22Rv1 (cell line): ENCODE data around the gene ROMO1.
"Not testable (repeated sequence)": the region's sequence is repeated elsewhere in the genome, so short reads cannot be mapped to it uniquely, and the experiment has no call there.

Experiments used
- H3K27ac ChIP-seq: fragments of 450-650 bp; 2 replicates; pipeline ENCODE4 v1.5.1; 2017
- ZFX ChIP-seq: fragments of 450-650 bp; IDR thresholded peaks from 2 replicates; pipeline ENCODE4 v1.6.1; 2017; ENCODE audit warnings: antibody characterized with exemption, borderline replicate concordance
- TF ChIP-seq, protein P1 (sequence below): fragments of 450-650 bp; IDR thresholded peaks from 2 replicates; pipeline ENCODE4 v1.5.1; 2017; ENCODE audit warnings: mild to moderate bottlenecking

Gene ROMO1

GRCh38 chr20:35708502-35708901, 9.3 kb downstream of the ROMO1 start:
- H3K27ac ChIP-seq: no peak overlapping the region
- TF ChIP-seq, protein P1, sequence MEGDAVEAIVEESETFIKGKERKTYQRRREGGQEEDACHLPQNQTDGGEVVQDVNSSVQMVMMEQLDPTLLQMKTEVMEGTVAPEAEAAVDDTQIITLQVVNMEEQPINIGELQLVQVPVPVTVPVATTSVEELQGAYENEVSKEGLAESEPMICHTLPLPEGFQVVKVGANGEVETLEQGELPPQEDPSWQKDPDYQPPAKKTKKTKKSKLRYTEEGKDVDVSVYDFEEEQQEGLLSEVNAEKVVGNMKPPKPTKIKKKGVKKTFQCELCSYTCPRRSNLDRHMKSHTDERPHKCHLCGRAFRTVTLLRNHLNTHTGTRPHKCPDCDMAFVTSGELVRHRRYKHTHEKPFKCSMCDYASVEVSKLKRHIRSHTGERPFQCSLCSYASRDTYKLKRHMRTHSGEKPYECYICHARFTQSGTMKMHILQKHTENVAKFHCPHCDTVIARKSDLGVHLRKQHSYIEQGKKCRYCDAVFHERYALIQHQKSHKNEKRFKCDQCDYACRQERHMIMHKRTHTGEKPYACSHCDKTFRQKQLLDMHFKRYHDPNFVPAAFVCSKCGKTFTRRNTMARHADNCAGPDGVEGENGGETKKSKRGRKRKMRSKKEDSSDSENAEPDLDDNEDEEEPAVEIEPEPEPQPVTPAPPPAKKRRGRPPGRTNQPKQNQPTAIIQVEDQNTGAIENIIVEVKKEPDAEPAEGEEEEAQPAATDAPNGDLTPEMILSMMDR: no peak
- no peak for TF ChIP-seq ZFX

DNA sequence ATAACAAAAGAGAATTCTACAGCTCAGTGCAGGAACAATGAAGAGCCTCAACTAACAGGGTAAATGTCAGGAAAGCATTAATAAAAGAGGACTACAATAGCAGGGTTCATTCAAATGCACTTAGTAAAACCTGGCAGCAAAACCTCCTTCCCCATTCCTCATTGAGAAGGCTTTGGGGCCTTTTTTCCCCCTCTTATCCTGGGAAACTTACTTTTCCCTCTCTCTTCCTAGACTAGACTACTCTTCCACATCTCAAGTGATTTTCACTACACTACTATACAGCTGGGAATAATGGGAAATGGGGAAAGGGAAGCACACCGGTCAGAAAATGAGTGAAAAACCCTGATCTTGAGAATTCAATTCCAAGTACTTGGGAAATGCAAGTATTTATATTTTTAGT, 10.1 kb downstream of the ROMO1 start:
- TF ChIP-seq ZFX: no peak
- TF ChIP-seq, protein P1: no peak
- H3K27ac ChIP-seq: no peak overlapping the region

DNA sequence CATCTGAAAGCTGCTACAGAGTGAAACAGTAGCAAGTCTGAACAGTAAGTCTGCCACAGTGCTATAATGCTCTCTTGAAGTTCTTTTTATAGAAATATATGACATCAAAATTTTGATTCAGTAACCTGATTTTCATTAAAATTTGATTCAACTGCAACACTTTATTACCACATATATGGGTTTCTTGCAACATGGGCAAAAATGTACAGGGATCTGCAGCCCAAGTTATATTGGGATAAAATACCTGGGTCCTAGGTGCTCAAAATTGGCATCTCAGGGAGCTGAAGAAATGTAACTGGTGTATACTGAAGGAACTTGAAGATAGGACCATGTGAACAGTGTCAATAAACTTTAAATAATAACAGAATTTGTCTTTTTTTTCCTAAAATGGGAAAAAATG, 10.8 kb downstream of the ROMO1 start:
- TF ChIP-seq, protein P1: no peak
- no peak for TF ChIP-seq ZFX
- H3K27ac ChIP-seq: no peak overlapping the region

GRCh38 chr20:35710884-35711587, 11.8 kb downstream of the ROMO1 start:
- no peak overlapping the region for H3K27ac ChIP-seq
- no peak for TF ChIP-seq ZFX
- TF ChIP-seq, protein P1: no peak

DNA sequence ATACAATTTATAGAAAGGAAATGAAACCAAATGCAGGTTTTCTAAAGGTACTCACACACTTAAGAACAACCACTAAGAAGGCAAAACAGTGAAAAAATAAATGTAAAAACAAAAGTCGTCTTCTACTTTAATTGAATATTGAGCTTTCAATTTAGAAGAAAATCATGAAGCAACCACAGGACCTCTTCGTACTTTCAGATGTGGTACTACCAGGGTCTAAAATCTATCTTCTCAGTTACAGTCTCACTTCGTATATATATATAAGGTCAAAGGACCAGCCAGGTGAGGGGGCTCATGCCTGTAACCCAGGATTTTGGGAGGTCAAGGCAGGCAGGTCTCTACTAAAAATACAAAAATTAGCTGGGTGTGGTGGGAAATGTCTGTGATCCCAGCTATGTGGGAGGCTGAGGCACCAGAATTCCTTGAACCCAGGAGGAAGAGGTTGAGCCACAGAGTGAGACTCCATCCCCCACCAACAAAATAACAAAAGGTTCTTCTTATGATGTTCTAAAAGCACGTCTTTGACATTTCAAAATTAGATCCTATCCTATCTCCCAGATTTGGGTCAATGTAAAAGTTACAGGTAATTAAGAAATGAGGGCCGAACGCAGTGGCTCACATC, 12.5 kb downstream of the ROMO1 start:
- no peak overlapping the region for H3K27ac ChIP-seq
- no peak for TF ChIP-seq ZFX

DNA sequence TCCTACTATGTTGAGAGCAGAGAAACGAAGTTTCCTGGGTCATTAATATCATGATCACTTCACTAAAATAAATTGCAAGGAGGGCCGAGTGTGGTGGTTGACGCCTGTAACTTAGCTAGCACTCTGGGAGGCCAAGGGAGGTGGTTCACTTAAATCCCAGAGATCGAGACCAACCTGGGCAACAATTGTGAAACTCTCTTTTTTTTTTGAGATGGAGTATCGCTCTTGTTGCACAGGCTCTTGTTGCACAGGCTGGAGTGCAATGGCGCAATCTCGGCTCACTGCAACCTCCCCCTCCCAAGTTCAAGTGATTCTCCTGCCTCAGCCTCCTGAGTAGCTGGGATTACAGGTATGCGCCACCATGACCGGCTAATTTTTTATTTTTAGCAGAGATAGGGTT, 13.9 kb downstream of the ROMO1 start:
- H3K27ac ChIP-seq: not testable (repeated sequence)

- H3K27ac ChIP-seq: no peak overlapping the region
- TF ChIP-seq ZFX: no peak
- TF ChIP-seq, protein P1: no peak
Measured at GRCh38 chr20:35714127-35714526, 14.9 kb downstream of the ROMO1 start.

DNA sequence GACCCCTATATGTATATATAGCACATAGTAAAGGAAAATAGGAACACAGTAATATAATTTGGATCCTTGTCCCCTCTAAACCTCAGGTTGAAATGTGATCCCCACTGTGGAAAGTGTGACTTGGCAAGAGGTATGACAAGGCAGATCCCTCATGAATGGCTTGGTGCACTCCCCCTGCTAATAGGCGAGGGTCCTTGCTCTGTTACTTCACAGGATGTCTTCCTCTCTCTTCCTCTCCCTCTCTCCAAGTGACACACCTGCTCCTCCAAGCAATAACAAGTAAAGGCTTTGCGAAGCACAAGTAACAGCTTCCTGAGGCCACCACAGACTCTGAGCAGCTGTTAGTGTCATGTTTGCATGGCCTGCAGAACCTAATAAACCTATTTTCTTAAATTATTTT, 16.4 kb downstream of the ROMO1 start:
- TF ChIP-seq ZFX: no peak
- TF ChIP-seq, protein P1: no peak
- no peak overlapping the region for H3K27ac ChIP-seq
